Activated naive CD4-positive, alpha-beta T cell (primary cell): Measurements from ENCODE around the gene CCDC121.

ENCODE experiments used
- DNase-seq, 4 experiments: peaks; one replicate each; lab custom pipeline; 2025; lab: John Stamatoyannopoulos, UW

The CCDC121 gene, protein sequence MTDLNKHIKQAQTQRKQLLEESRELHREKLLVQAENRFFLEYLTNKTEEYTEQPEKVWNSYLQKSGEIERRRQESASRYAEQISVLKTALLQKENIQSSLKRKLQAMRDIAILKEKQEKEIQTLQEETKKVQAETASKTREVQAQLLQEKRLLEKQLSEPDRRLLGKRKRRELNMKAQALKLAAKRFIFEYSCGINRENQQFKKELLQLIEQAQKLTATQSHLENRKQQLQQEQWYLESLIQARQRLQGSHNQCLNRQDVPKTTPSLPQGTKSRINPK

DNA sequence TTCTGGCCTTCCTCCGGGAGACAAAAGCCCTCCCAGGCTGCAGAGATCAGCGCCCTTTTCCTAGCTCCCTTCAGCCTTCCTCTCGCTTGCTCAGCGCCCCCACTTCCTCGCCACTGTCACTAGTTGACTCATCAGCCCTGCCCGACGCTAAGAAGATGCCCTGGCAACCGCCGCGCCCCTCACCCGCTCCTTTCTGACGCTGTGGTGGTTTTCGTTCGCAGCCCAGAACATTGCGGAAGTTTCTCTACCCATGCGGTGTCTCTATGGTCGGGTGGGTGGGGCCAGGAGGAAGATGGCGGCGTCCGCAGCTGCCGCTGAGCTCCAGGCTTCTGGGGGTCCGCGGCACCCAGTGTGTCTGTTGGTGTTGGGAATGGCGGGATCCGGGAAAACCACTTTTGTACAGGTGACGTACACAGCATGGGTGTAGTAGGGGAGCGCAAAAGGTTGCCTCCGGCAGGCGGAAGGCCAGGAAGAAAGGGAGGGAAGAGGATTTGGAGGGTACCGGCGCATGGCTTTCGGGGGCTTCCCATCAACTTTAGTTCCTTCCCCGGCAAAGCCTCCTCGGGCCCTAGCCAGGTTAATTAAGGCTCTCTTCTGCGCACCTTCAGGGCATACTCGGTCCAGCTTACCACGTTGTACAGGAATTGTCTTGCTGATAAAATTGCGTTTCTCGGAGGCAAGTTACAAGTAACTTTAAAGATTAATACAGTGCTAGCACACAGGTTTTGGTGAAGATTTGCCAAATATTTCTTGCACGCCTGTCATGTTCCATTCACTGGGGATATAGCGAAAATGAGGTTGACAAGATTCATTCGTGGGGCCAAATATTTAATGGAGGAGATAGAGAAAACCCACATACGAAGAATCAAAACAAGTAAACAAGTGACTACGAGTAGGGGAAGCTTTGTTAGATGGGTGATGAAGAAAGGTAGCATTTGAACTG lies at the start of gene CCDC121, which contains the start of gene GPN1:
TSS of gene CCDC121 (minus strand) at position 246 of the 943 bp plus-strand sequence. CDS start 1,213 bp downstream, outside the sequence.
TSS of gene GPN1 (plus strand) at position 284 of the 943 bp plus-strand sequence. CDS start at position 293, 9 bp downstream.
- peak; percentile 75 to 92 (median 84) for DNase-seq

DNA sequence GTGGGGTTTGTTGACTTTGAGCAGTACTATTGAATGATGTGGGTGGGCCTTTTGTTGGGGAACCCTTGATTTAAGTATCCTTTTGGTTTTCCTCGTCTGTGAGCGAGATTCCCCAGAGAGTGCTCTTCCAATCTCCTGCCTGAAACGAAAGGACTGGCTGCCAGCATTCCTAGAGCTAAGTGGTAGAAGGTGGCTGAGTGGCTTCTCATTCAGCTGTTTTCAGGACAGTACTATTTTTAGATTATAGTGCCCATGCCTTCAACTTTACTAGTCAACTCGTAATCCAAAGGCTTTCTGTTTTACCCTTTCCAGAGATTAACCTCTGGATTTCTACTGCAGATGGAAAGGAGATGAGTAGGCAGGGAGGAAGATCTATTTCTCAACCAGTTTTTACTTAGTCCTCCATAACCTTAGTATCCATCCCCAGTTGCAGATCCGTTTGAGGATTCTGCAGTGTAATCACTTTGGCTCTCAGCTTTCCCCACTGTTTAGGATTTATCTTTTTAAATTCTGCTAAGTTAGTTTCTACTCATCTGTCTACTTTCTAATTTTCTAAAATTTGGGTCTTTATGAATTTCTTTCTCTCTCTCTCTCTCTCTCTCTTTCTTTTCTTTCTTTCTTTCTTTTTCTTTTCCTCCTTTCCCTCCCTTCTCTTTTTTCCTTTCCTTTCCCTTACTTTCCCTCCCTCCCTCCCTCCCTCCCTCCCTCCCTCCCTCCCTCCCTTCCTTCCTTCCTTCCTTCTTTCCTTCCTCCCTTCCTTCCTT lies 44.1 kb upstream of the CCDC121 start:
- no peak for DNase-seq

DNA sequence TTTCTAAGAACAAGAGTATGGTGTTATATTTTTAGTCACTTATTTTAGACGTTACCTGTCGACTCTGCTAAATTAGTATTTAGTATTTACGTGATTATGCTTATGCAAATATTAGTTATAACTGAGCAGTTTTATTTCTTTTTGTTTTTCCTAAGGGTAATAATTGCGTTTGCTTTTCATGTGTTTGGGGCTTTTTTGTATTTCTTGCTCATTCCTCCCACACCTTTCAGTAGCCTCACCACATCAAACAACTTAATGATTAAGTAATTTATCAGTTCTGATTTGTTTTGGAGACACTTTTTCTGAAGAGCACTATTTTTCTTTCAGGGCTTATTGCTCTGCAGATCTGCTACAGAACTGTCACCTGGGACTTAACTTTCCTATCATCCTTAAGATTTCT lies 42.4 kb upstream of the CCDC121 start:
- DNase-seq, result no peak

DNA sequence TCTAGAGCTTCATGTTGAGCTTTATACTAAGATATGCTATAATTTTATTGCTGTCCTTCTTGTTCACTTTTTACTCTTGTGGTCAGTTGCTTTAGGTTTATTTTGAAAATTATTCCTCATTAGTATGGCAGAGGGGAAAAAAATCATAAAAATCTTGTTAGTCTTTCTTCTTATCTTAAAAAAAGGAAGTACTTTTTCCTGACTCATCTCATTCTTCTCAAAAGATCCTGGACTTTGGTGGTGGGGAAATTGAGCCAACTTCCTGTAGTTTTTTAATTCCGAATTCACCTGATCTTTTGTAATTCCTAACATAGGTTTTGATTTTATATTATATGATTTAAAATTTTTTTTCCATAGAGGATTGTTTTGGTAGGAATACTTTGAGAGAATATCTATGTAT lies 38.6 kb upstream of the CCDC121 start:
- DNase-seq, result no peak

DNA sequence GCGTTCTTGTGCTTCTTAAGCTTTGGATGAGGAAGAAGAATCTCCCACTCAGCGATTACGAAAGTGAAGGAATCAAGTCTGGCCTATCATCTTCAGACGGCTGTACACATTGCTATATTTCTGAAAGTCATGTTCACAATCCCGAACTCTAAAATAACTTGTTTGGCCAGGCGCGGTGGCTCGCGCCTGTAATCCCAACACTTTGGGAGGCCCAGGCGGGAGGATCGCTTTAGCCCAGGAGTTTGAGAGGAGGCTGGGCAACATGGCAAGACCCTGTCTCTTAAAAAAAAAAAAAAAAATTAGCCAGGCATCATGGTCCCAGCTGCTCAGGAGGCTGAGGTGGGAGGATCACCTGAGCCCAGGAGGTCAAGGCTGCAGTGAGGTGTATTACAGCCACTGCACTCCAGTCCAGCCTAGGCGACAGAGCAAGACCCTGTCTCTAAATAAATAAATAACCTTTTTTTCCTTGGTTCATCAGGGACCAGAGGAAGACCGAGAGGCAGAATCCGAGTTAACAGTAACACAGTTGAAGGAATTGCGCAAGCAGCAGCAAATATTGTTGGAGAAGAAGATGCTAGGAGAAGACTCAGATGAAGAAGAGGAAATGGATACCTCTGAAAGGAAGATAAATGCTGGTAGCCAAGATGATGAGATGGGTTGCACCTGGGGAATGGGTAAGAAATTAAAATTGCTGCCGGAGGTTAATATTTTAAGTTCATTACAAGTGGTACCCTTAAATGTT lies 36.0 kb upstream of the CCDC121 start:
- DNase-seq, result no peak

DNA sequence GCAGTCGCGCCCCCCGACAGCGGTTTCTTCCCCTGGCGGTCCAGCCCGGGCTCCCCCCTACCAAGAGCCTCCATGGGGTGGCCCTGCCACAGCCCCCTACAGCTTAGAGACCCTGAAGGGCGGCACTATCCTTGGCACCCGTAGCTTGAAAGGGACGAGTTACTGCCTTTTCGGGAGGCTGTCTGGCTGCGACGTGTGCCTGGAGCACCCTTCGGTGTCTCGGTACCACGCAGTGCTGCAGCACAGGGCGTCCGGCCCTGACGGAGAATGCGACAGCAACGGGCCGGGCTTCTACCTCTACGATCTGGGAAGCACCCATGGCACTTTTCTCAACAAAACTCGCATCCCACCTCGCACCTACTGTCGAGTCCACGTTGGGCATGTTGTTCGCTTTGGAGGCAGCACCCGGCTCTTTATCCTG lies 35.4 kb upstream of the CCDC121 start:
- no peak for DNase-seq

DNA sequence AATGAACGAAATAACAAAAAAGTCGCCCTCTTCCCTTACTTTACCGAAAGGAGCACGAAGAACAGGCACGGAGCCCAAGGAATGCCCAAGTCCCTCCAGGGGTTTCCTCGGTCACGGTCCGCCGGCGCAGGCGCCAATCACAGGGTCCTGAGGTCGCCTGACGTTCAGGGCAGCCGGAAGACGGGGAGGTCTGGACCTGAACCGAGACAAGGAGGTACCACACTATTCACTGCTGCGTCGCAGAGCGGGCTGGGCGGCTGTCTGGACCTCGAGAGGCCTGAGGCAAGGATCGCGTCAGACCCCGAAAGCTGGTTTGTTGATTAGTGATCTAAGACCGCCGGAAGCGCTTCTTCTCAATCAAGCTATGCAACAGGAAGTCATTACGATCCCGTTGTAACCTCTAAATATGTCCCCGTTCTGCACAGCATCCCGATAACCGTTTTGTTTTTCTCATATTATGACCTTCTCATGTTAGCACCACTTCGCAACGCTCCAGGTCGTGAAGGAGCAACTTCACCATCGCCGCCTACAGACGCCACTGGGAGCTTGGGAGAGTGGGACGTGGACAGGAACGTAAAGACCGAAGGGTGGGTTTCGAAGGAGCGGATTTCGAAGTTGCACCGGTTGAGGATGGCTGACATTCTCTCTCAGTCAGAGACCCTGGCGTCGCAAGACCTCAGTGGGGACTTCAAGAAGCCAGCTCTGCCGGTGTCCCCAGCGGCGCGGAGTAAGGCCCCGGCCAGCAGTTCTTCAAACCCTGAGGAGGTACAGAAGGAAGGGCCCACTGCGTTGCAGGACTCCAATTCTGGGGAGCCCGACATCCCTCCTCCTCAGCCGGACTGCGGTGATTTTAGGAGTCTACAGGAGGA lies 34.7 kb upstream of the CCDC121 start, which contains the start of the genes SLC4A1AP and SUPT7L:
TSS of gene SLC4A1AP (plus strand) at position 605 of the 869 bp plus-strand sequence. CDS start at position 631, 26 bp downstream.
TSS of gene SUPT7L (minus strand) at position 330 of the 869 bp plus-strand sequence. CDS start 1,422 bp downstream, outside the sequence.
- peak; percentile 39 to 67 (median 57) for DNase-seq

DNA sequence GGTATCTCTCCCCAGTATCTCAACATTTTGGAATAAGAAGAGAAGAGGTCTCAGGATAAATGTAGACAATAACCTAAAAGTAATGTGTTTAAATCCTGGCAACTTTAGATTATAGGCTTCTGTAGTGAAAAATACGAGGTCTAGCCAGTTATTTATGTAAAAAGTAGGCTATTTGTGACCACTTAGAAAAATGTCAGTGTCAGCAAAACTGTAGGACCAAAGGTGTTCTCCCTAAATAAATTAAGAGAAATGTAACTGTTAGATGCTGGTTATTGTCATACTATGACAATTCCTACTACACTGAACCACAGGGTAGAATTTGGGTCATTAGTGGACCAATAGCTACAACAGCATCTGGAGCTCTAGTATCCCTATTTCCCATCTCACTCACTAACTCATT lies 32.6 kb upstream of the CCDC121 start:
- no peak for DNase-seq

- no peak for DNase-seq
These were observed 26.5 kb upstream of the CCDC121 start for GRCh38 chr2:27655155-27655951.

DNA sequence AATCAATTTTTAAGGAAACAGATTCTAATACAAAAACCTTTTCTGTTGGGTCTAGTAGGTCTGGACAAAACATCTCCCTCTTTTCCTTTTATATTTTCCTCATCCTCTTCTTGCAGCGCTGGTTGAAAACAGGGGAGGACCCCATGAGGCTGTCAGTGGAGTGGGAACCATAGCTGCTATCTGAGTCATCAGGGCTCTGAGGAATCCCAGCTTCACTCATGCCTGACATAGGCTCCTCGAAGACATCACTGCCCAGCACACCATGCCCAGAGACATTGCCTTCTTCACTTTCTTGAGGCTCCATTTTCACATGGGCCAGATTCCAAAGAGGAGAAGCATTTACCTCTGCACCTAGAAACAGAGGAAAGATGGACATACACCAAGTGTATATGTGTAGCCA lies 24.6 kb upstream of the CCDC121 start:
- DNase-seq, result no peak

DNA sequence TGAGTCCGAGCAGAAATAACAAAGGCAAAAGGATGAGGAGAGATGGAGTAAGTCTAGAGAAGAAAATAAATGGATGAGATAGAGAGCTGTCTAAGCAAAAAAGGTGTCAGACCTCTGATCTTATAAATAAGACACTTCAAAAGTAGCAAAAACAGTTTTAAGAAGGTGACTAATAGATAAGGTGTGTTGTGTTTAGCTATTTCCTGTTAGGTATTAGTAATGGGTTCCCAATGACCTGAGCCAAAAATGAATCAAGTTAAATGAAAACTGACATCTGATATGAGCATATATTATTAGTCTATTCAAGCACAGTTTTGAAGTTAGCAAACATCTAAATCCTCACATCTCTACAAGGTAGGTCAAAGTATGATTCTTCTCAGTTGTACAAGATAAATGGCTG lies 24.0 kb upstream of the CCDC121 start:
- DNase-seq, result no peak

GRCh38 chr2:27652341-27652740 lies 23.5 kb upstream of the CCDC121 start:
- no peak for DNase-seq

DNA sequence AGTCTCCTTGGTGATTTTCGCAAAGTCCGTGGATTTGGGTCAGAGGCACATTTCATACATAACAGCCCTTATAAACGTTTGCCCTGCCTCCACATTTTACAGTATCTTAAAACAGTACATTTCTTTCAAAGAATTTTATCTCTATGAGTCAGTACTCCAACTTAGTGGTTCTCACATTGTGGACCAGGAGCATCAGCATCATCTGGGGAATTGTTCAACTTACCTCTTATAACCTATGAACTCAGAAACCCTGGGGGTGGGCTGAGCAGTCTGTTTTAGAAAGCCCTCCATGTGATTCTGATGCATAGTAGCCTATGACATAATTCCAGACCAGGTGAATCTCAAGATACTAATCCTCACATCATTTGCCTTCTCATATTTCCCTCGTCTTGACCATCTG lies 22.2 kb upstream of the CCDC121 start:
- no peak for DNase-seq

GRCh38 chr2:27647737-27648136 lies 18.9 kb upstream of the CCDC121 start:
- no peak for DNase-seq

GRCh38 chr2:27647289-27647688 lies 18.5 kb upstream of the CCDC121 start:
- DNase-seq, result no peak

DNA sequence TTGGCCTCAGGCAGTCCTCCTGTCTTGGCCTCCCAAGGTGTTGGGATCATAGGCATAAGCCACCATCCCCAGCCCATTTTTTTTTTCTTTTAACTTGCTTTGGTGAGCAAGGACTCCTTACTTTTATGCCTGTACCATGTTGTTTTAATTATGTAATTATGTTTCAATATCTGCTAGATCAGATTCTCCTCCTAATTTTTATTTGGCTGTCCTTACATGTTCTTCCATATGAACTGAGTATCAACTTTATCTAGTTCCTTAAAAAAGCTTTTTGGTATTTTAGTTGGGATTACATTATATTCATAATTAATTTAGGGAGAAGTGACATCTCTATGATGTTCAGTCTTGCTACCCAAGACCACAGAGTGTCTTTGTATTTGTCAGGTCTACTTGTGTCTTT lies 16.4 kb upstream of the CCDC121 start:
- DNase-seq, result no peak

DNA sequence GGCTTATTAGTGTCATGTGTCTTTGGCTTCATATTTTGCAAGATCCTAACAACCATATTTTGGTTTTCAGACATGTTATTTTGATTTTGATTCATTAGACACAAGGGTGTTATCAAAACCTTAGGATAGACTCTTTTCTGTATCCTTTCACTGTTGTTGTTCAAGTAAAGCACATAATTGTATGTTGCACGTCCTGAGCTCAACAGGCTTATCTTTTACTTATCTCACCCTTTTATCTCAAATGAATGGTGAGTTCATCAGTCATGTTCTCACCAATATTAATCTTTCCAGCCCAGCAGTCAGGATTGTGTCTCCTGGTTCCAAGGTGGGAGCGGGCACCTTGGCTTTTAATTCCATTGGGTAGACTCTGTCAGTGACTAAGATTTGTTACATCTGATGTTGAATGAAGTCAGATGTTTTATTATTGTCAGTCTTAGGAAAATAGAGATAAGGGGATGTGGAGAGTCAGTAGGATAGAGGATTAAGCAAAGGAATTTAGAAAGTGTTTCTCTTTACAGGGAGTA lies 12.0 kb upstream of the CCDC121 start:
- DNase-seq, result no peak

GRCh38 chr2:27638709-27639108 lies 9.9 kb upstream of the CCDC121 start:
- no peak for DNase-seq

DNA sequence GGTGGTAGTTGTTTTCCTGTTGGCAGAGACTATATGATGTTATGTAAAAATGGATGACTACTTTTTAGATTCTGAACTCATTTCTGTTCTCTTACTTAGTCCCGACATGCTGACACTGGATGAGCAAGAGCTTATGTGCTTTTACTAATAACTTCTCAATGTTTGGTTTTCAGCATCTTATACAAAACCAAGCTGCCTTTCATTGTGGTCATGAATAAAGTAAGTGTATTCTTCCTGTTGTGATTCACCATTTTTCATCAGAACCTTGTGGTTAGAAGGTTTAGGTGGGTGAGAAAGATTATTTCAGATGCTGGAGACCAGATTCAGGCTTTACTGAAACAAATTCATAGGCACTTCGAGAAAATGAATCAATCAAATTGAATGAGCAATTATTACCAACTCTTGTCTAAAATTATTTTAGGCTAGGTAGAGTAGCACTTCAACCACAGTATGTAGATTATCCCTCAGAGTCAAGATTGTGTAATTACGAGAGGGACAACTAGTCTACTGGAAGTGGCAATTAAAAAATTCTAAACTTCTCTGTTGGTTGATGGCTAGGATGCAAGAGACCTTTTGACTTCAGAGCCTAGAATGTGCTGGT lies 9.3 kb upstream of the CCDC121 start:
- no peak for DNase-seq
